GM23248 (cell line): ENCODE results near the gene WBP2NL. TPM values are rescaled to one million over a fixed set of nuclear protein-coding genes. Genes with fewer than 3 reads are reported as not detected.

ENCODE experiments used
- DNase-seq: peaks from one replicate; pipeline ENCODE4 v3.0.0-alpha.2; 2015
- H2AFZ ChIP-seq: fragments of 200-600 bp; sonication (generic); 2 replicates; pipeline ENCODE4 v1.6.1; 2016; ENCODE audit warnings: antibody characterized with exemption
- H3F3A ChIP-seq: fragments of 200-600 bp; sonication (generic); 2 replicates; pipeline ENCODE4 v1.6.1; 2016; ENCODE audit warnings: mild to moderate bottlenecking, antibody characterized with exemption, mixed run types; ENCODE audit not compliant: insufficient read depth
- H3K27ac ChIP-seq: fragments of 200-600 bp; sonication (generic); 2 replicates; pipeline ENCODE4 v1.5.1; 2016; ENCODE audit warnings: mild to moderate bottlenecking
- H3K27me3 ChIP-seq: fragments of 200-600 bp; sonication (generic); replicated peaks from 2 replicates; pipeline ENCODE4 v1.6.1; 2016; ENCODE audit warnings: mild to moderate bottlenecking; ENCODE audit not compliant: insufficient read depth
- H3K36me3 ChIP-seq: fragments of 200-600 bp; sonication (generic); 2 replicates; pipeline ENCODE4 v1.6.1; 2016; ENCODE audit warnings: low read depth, mild to moderate bottlenecking
- H3K4me1 ChIP-seq: fragments of 200-600 bp; sonication (generic); 2 replicates; pipeline ENCODE4 v1.6.1; 2016; ENCODE audit warnings: mild to moderate bottlenecking; ENCODE audit not compliant: insufficient read depth
- H3K4me2 ChIP-seq: fragments of 200-600 bp; sonication (generic); one replicate; pipeline ENCODE4 v1.6.1; 2016; ENCODE audit warnings: mild to moderate bottlenecking; ENCODE audit not compliant: unreplicated experiment
- H3K4me3 ChIP-seq: fragments of 200-600 bp; sonication (generic); 2 replicates; pipeline ENCODE4 v1.5.1; 2016; ENCODE audit warnings: mild to moderate bottlenecking
- H3K79me2 ChIP-seq: fragments of 200-600 bp; sonication (generic); 2 replicates; pipeline ENCODE4 v1.6.1; 2016; ENCODE audit warnings: mild to moderate bottlenecking; ENCODE audit not compliant: insufficient read depth
- H3K9ac ChIP-seq: fragments of 200-600 bp; sonication (generic); 2 replicates; pipeline ENCODE4 v1.6.1; 2016; ENCODE audit warnings: mild to moderate bottlenecking
- H3K9me2 ChIP-seq: fragments of 200-600 bp; sonication (generic); 2 replicates; pipeline ENCODE4 v1.6.1; 2016; ENCODE audit warnings: mixed run types, mild to moderate bottlenecking, moderate library complexity; ENCODE audit not compliant: insufficient read depth
- H3K9me3 ChIP-seq: fragments of 200-600 bp; sonication (generic); one replicate; pipeline ENCODE4 v1.6.1; 2017; ENCODE audit warnings: low read depth
- H4K20me1 ChIP-seq: fragments of 200-600 bp; sonication (generic); 2 replicates; pipeline ENCODE4 v1.6.0; 2016; ENCODE audit not compliant: insufficient read depth
- EZH2 ChIP-seq: fragments of 200-600 bp; sonication (generic); IDR thresholded peaks from 2 replicates; pipeline ENCODE4 v1.6.1; 2018; ENCODE audit warnings: antibody characterized with exemption, mild to moderate bottlenecking; ENCODE audit not compliant: insufficient read depth, poor library complexity, severe bottlenecking
- EZH2phosphoT487 ChIP-seq: fragments of 200-600 bp; sonication (generic); IDR thresholded peaks from 2 replicates; pipeline ENCODE4 v1.6.1; 2018; ENCODE audit warnings: antibody characterized with exemption, moderate library complexity, mild to moderate bottlenecking, low read depth; ENCODE audit not compliant: insufficient read depth
- WGBS, 2 experiments: methylation state at CpG; one replicate each; pipeline ENCODE4 v1.1.6; 2015 to 2017; ENCODE audit warnings: low lambda C conversion rate in 2 of 2, low coverage in 1 of 2; ENCODE audit errors: missing lambda C conversion rate in 2 of 2; 5-methylcytosine and 5-hydroxymethylcytosine counted together
- in situ Hi-C: fragments of 300-500 bp; cut with MboI; formaldehyde crosslinking; loops from 2 replicates; pipeline ENCODE4 v1.15.0; 2020
- polyA plus RNA-seq: library from polyadenylated mRNA; unstranded; fragments of >200 nt; fragmentation: Nextera tagmentation; extraction: Ambion mirVana; gene quantifications from 2 replicates; pipeline ENCODE4 v1.2.1, GENCODE V29; 2016
- total RNA-seq: library from RNA; depleted of rRNA; stranded (reverse); fragments of >200 nt; shearing (Covaris generic); gene quantifications from 2 replicates; pipeline ENCODE4 v1.2.3, GENCODE V29; 2014

The WBP2NL gene
- total and polyA plus RNA-seq, 2 experiments from 2014 or later: 0.14 to 0.43 TPM

DNA sequence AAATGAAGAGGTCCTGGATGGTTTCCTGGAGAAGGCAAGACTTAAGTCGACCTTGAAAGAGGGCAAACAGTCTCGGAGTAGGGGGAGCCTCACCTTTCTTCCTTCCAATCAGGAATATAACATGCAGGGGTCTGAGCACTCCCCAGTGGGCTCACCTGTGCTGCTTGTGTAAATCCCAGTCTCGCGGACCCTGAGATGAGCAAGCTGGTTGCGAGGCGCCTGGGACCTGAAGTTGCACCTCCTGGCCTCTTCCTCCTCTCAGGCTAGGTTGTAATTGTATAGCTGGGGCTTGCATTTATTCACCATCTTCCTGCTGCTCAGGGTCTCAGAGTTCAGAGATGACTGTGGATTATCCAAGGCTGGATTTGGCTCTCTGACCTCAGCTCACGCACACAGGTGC is 7.5 kb upstream of the WBP2NL start:
- in situ Hi-C loops: no loop called here
- no peak for DNase-seq
- H3K4me1 ChIP-seq: no peaks in the 10 kb centered on the region
- no peak overlapping the region for H3K27ac ChIP-seq
- TF ChIP-seq EZH2phosphoT487 (no peak), EZH2 (no peak)
- no peaks in the 10 kb centered on the region; the same call in 1 of the 2 replicates for H3K27me3 ChIP-seq
- no peaks in the 10 kb centered on the region for H3K36me3 ChIP-seq
- H3K9me2 ChIP-seq: no peaks in the 10 kb centered on the region
- H3K4me2 ChIP-seq: no peak overlapping the region
- H3K9me3 ChIP-seq: no peaks in the 10 kb centered on the region
- no peak overlapping the region for H2AFZ ChIP-seq
- 80 to 87% methylated on average over 7 of the region's 7 CpGs for WGBS, 2 experiments
- H4K20me1 ChIP-seq: no peaks in the 10 kb centered on the region
- no peak overlapping the region for H3K9ac ChIP-seq
- no peak overlapping the region for H3K4me3 ChIP-seq
- H3F3A ChIP-seq: no peaks in the 10 kb centered on the region
- H3K79me2 ChIP-seq: no peaks in the 10 kb centered on the region

DNA sequence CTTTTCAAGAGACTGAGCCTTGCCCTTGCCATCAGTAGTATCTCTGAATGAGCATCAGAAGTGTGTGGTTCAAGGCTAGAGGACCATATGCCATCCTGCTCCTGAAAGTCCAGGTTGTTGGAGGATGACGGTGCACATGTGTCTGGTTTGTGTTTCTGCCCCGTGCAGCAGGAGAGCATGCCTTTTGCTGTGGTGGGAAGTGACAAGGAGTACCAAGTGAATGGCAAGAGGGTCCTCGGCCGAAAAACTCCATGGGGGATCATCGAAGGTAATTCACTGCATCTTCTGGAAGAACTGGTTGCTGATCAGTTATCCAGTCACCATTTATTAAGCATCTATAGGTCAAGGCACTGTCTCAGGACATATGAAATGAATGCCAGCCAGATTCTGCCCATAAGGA is 6.1 kb upstream of the WBP2NL start:
- H3K27me3 ChIP-seq: no peaks in the 10 kb centered on the region; the same call in 1 of the 2 replicates
- no peaks in the 10 kb centered on the region for H3K9me2 ChIP-seq
- no peak overlapping the region for H2AFZ ChIP-seq
- in situ Hi-C loops: no loop called here
- H3F3A ChIP-seq: no peaks in the 10 kb centered on the region
- H3K36me3 ChIP-seq: no peaks in the 10 kb centered on the region
- H3K79me2 ChIP-seq: no peaks in the 10 kb centered on the region
- TF ChIP-seq EZH2 (no peak), EZH2phosphoT487 (no peak)
- H3K27ac ChIP-seq: no peak overlapping the region
- H3K4me2 ChIP-seq: no peak overlapping the region
- 55 to 63% methylated on average over 5 of the region's 5 CpGs for WGBS, 2 experiments
- DNase-seq: no peak
- H3K4me3 ChIP-seq: no peak overlapping the region
- no peaks in the 10 kb centered on the region for H4K20me1 ChIP-seq
- no peaks in the 10 kb centered on the region for H3K4me1 ChIP-seq
- no peaks in the 10 kb centered on the region for H3K9me3 ChIP-seq
- H3K9ac ChIP-seq: no peak overlapping the region

GRCh38 chr22:41995211-41995610 is 3.4 kb upstream of the WBP2NL start:
- Histone ChIP-seq H3K79me2 (no peaks in the 10 kb centered on the region), H4K20me1 (no peaks in the 10 kb centered on the region), H3K9me3 (no peaks in the 10 kb centered on the region), H3K9me2 (peaks cover 4% of the 10 kb centered on the region; the same call in 1 of the 2 replicates), H3K4me2 (no peak overlapping the region), H3K36me3 (no peaks in the 10 kb centered on the region), H3K9ac (no peak overlapping the region), H2AFZ (no peak overlapping the region), H3K27me3 (no peaks in the 10 kb centered on the region; the same call in 1 of the 2 replicates), H3K4me3 (no peak overlapping the region), H3K27ac (no peak overlapping the region), H3F3A (no peaks in the 10 kb centered on the region), H3K4me1 (no peaks in the 10 kb centered on the region)
- 63 to 69% methylated on average over 3 of the region's 3 CpGs for WGBS, 2 experiments
- DNase-seq: no peak
- no peak for TF ChIP-seq EZH2
- no peak for TF ChIP-seq EZH2phosphoT487
- in situ Hi-C loops: no loop called here

DNA sequence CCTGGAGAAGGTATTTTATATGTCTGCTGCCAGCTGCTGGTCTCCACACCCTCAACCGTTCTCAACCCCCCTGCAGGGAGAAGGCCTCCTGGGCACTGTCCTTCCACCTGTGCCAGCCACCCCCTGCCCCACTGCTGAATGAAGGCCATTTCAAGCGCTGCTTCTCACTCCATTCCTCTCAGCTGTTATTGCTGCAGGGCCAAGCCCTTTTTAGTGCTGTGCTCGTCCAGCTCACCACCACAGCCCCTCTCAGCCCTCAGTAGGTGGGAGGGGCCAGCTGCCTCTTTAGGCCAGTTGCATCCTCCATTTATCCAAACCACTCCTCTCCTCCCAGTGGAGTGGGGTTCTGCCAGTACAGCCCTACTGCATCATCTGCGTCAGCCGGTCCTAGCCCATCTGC is 1.8 kb upstream of the WBP2NL start:
- DNase-seq: no peak
- Histone ChIP-seq H3K27me3 (no peaks in the 10 kb centered on the region; the same call in 1 of the 2 replicates), H3K9me2 (peaks cover 4% of the 10 kb centered on the region; the same call in 1 of the 2 replicates), H3K36me3 (no peaks in the 10 kb centered on the region), H3K4me2 (no peak overlapping the region), H3K9ac (no peak overlapping the region), H3F3A (no peaks in the 10 kb centered on the region), H3K79me2 (no peaks in the 10 kb centered on the region), H3K4me3 (no peak overlapping the region), H4K20me1 (no peaks in the 10 kb centered on the region), H3K9me3 (no peaks in the 10 kb centered on the region), H2AFZ (no peak overlapping the region), H3K4me1 (no peaks in the 10 kb centered on the region), H3K27ac (no peak overlapping the region)
- in situ Hi-C loops: no loop called here
- 81 to 90% methylated on average over 5 of the region's 5 CpGs for WGBS, 2 experiments
- TF ChIP-seq EZH2 (no peak), EZH2phosphoT487 (no peak)

DNA sequence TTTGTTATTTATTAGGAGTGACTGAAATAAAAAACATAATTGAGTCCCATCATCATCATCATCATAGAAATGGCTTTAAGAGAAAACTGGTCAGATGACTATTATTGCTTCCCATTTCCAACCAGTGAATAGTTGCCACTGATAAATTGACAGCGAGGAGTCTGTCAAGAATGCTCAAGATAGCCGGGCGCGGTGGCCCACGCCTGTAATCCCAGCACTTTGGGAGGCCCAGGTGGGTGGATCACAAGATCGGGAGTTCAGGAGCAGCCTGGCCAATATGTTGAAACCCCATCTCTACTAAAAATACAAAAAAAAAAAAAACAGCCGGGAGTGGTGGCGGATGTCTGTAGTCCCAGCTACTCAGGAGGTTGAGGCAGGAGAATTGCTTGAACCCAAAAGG is 1.9 kb downstream of the WBP2NL start:
- Histone ChIP-seq H3K4me3 (no peak overlapping the region), H2AFZ (no peak overlapping the region), H3K79me2 (no peaks in the 10 kb centered on the region), H3K27ac (no peak overlapping the region), H3K9me3 (no peaks in the 10 kb centered on the region), H3K36me3 (no peaks in the 10 kb centered on the region), H3F3A (no peaks in the 10 kb centered on the region), H3K9me2 (peaks cover 4% of the 10 kb centered on the region; the same call in 1 of the 2 replicates), H4K20me1 (no peaks in the 10 kb centered on the region), H3K4me1 (no peaks in the 10 kb centered on the region), H3K4me2 (no peak overlapping the region), H3K9ac (no peak overlapping the region), H3K27me3 (no peaks in the 10 kb centered on the region)
- DNase-seq: no peak
- in situ Hi-C loops: no loop called here
- no peak for TF ChIP-seq EZH2
- TF ChIP-seq EZH2phosphoT487: no peak
- WGBS, 2 experiments: 94 to 96% methylated on average over 8 of the region's 8 CpGs
